ENCODE measurements around the gene PLPP2.

DNA sequence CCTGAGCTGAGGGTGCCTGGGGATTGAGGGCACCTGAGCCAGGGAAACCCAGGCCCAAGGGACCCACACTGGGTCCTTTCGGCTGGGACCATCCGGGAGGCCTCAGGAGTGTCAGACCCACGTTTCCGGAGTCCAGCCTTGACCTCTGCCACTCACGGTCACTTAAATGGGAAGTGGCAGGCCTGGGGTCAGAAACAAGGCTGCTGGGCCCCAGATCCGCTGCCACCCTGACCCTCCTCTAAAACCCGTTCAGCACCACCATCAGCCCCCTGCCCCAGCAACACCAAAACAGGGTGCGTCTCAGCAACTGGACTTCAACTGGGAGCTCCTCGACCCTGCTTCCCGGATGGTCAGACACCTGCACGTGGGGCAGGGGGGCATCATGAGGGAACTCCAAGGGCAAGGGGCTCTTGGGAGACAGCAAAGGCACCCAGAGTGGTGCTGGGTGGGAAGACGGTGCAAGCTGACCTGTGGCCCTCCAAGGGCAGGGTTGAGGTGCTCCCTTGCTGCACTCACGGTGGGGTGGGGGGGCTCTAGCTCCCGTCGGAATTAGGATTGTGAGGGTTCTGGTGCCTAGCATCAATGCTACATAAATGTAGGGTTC, 1.2 kb upstream of the PLPP2 start:
- TF ChIP-seq, protein P1, sequence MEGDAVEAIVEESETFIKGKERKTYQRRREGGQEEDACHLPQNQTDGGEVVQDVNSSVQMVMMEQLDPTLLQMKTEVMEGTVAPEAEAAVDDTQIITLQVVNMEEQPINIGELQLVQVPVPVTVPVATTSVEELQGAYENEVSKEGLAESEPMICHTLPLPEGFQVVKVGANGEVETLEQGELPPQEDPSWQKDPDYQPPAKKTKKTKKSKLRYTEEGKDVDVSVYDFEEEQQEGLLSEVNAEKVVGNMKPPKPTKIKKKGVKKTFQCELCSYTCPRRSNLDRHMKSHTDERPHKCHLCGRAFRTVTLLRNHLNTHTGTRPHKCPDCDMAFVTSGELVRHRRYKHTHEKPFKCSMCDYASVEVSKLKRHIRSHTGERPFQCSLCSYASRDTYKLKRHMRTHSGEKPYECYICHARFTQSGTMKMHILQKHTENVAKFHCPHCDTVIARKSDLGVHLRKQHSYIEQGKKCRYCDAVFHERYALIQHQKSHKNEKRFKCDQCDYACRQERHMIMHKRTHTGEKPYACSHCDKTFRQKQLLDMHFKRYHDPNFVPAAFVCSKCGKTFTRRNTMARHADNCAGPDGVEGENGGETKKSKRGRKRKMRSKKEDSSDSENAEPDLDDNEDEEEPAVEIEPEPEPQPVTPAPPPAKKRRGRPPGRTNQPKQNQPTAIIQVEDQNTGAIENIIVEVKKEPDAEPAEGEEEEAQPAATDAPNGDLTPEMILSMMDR (IDR thresholded peaks at IDR 0.05): no peak
- no peak for TF ChIP-seq POLR2AphosphoS5 (IDR thresholded peaks at IDR 0.05; ENCODE audit: low read depth, low read length)
- TF ChIP-seq SIN3A (IDR thresholded peaks at IDR 0.05; ENCODE audit: borderline replicate concordance, insufficient read depth, low read depth, low read length): no peak
- no peak for TF ChIP-seq TCF7L2 (IDR thresholded peaks at IDR 0.05; ENCODE audit: low read depth, low read length)
- TF ChIP-seq, protein P2, sequence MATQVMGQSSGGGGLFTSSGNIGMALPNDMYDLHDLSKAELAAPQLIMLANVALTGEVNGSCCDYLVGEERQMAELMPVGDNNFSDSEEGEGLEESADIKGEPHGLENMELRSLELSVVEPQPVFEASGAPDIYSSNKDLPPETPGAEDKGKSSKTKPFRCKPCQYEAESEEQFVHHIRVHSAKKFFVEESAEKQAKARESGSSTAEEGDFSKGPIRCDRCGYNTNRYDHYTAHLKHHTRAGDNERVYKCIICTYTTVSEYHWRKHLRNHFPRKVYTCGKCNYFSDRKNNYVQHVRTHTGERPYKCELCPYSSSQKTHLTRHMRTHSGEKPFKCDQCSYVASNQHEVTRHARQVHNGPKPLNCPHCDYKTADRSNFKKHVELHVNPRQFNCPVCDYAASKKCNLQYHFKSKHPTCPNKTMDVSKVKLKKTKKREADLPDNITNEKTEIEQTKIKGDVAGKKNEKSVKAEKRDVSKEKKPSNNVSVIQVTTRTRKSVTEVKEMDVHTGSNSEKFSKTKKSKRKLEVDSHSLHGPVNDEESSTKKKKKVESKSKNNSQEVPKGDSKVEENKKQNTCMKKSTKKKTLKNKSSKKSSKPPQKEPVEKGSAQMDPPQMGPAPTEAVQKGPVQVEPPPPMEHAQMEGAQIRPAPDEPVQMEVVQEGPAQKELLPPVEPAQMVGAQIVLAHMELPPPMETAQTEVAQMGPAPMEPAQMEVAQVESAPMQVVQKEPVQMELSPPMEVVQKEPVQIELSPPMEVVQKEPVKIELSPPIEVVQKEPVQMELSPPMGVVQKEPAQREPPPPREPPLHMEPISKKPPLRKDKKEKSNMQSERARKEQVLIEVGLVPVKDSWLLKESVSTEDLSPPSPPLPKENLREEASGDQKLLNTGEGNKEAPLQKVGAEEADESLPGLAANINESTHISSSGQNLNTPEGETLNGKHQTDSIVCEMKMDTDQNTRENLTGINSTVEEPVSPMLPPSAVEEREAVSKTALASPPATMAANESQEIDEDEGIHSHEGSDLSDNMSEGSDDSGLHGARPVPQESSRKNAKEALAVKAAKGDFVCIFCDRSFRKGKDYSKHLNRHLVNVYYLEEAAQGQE (IDR thresholded peaks at IDR 0.05; ENCODE audit: insufficient read depth in 1 of 2, low read depth in 2 of 2, low read length in 1 of 2): no peak
